HL-60/S4 treated with retinoic acid at 250 ng/mL for 4 days and 3 days (cell line): ENCODE results near the gene NRP2.

ENCODE experiments used
- in situ Hi-C: fragments of 300-500 bp; cut with MboI; formaldehyde crosslinking; loops from 2 replicates; pipeline ENCODE4 v1.7.0; 2022; ENCODE audit warnings: low sequenced_read_pairs

The NRP2 gene

GRCh38 chr2:205686783-205687640 lies 4.7 kb downstream of the NRP2 start:
- in situ Hi-C loops = no loop called here

- in situ Hi-C loops = no loop called here
These were observed 5.3 kb downstream of the NRP2 start for GRCh38 chr2:205687641-205687956.

- in situ Hi-C loops = no loop called here
These were observed 6.3 kb downstream of the NRP2 start for GRCh38 chr2:205688417-205689200.

- in situ Hi-C loops = no loop called here
These were observed 7.5 kb downstream of the NRP2 start for GRCh38 chr2:205689820-205690219.

- in situ Hi-C loops = no loop called here
These were observed 9.8 kb downstream of the NRP2 start for GRCh38 chr2:205692104-205692503.

- in situ Hi-C loops = no loop called here
These were observed 12.0 kb downstream of the NRP2 start for GRCh38 chr2:205694256-205694655.

- in situ Hi-C loops = no loop called here
These were observed 13.2 kb downstream of the NRP2 start for GRCh38 chr2:205695460-205695991.

- in situ Hi-C loops = no loop called here
These were observed 14.1 kb downstream of the NRP2 start for GRCh38 chr2:205696331-205696926.

GRCh38 chr2:205696927-205697441 lies 14.7 kb downstream of the NRP2 start:
- in situ Hi-C loops = no loop called here

- in situ Hi-C loops = no loop called here
These were observed 16.3 kb downstream of the NRP2 start for GRCh38 chr2:205698286-205699268.

GRCh38 chr2:205699515-205700289 lies 17.4 kb downstream of the NRP2 start:
- in situ Hi-C loops = no loop called here

- in situ Hi-C loops = no loop called here
These were observed 18.2 kb downstream of the NRP2 start for GRCh38 chr2:205700331-205701132.

- in situ Hi-C loops = no loop called here
These were observed 19.2 kb downstream of the NRP2 start for GRCh38 chr2:205701509-205701908.

- in situ Hi-C loops = no loop called here
These were observed 20.3 kb downstream of the NRP2 start for GRCh38 chr2:205702576-205702975.

GRCh38 chr2:205703471-205704126 lies 21.3 kb downstream of the NRP2 start:
- in situ Hi-C loops = no loop called here

GRCh38 chr2:205704127-205704741 lies 21.9 kb downstream of the NRP2 start:
- in situ Hi-C loops = no loop called here

- in situ Hi-C loops = no loop called here
These were observed 23.4 kb downstream of the NRP2 start for GRCh38 chr2:205705511-205706349.
